Activated CD8-positive, alpha-beta memory T cell treated with anti-CD3 and anti-CD28 coated beads, Interleukin-2, amount 10 ng/mL, durations not matched to agents 7 days and 5 days (primary cell): ENCODE data around the gene RDH13. TPM values are rescaled to one million over a fixed set of nuclear protein-coding genes. Genes with fewer than 3 reads are reported as not detected.
"Not testable (repeated sequence)": the region's sequence is repeated elsewhere in the genome, so short reads cannot be mapped to it uniquely, and the experiment has no call there.

Experiments used
- ATAC-seq: fragments of 150-1000 bp; cut with Tn5 transposase; one replicate; pipeline ENCODE4 v1.10.0; 2021; ENCODE audit warnings: moderate library complexity
- CTCF ChIA-PET: fragments of 350-600 bp; sonication (Branson Sonifier 250); formaldehyde crosslinking; loops from one replicate; lab custom pipeline; 2021; ENCODE audit warnings: antibody characterized with exemption; lab: Charles Lee
- DNase-seq: peaks from one replicate; pipeline ENCODE4 v3.0.0-alpha.2; 2020
- H3K27ac Mint-ChIP-seq: one replicate; pipeline ENCODE4 v1.8.0; 2021; ENCODE audit warnings: mild to moderate bottlenecking, mixed read lengths
- H3K27me3 Mint-ChIP-seq: one replicate; pipeline ENCODE4 v1.8.0; 2021; ENCODE audit warnings: mixed read lengths
- H3K36me3 Mint-ChIP-seq: one replicate; pipeline ENCODE4 v1.8.0; 2021; ENCODE audit warnings: mild to moderate bottlenecking, mixed read lengths
- H3K4me1 Mint-ChIP-seq: one replicate; pipeline ENCODE4 v1.8.0; 2021; ENCODE audit warnings: mixed read lengths
- H3K4me3 Mint-ChIP-seq: one replicate; pipeline ENCODE4 v1.8.0; 2021; ENCODE audit warnings: mild to moderate bottlenecking, moderate library complexity, mixed read lengths
- H3K9me3 Mint-ChIP-seq: one replicate; pipeline ENCODE4 v1.8.0; 2022; ENCODE audit warnings: low read depth, mixed read lengths
- total RNA-seq, 2 experiments: library from RNA; stranded (reverse); gene quantifications; one replicate each; pipeline ENCODE4 v1.2.3, GENCODE V29; 2021

RDH13 gene
- total RNA-seq, 2 experiments from 2014 or later, result 18.9 to 23.9 TPM

- CTCF ChIA-PET, result interaction anchor here (0.9 kb wide), 1 partner anchor 118 kb away, joined by 3 read pairs; no protein-coding TSS in a partner anchor
- Mint-ChIP-seq H3K4me3 (peak overlapping the region; percentile 41), H3K36me3 (peaks cover 53% of the 10 kb centered on the region), H3K9me3 (no peaks in the 10 kb centered on the region), H3K27ac (peak overlapping the region; percentile 89), H3K27me3 (no peaks in the 10 kb centered on the region), H3K4me1 (peaks cover 20% of the 10 kb centered on the region)
- DNase-seq (no peak), ATAC-seq (no peak)
Measured at GRCh38 chr19:55042688-55043087, 20.3 kb downstream of the RDH13 start.

DNA sequence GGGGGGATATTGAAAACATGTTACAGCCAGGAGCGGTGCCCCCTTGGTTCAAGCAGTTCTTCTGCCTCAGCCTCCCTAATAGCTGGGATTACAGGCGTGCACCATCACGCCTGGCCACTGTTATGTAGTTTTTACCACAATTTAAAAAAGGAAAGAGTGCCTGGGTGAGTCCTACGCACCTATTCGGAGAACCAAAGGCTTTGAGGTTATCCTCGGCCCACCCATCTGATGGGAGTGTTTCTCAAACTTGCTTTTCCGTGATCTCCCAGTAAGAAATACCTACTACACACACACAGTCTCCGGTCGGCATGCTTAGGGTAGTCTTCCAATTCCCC is 20.6 kb downstream of the RDH13 start:
- H3K36me3 Mint-ChIP-seq, result peaks cover 53% of the 10 kb centered on the region
- CTCF ChIA-PET, result interaction anchor here (0.9 kb wide), 1 partner anchor 118 kb away, joined by 3 read pairs; no protein-coding TSS in a partner anchor
- H3K9me3 Mint-ChIP-seq, result no peaks in the 10 kb centered on the region
- ATAC-seq (peak; percentile 10), DNase-seq (no peak)
- H3K4me1 Mint-ChIP-seq, result peaks cover 20% of the 10 kb centered on the region
- H3K4me3 Mint-ChIP-seq, result peak overlapping the region; percentile 41
- no peaks in the 10 kb centered on the region for H3K27me3 Mint-ChIP-seq
- H3K27ac Mint-ChIP-seq, result peak overlapping the region; percentile 89

DNA sequence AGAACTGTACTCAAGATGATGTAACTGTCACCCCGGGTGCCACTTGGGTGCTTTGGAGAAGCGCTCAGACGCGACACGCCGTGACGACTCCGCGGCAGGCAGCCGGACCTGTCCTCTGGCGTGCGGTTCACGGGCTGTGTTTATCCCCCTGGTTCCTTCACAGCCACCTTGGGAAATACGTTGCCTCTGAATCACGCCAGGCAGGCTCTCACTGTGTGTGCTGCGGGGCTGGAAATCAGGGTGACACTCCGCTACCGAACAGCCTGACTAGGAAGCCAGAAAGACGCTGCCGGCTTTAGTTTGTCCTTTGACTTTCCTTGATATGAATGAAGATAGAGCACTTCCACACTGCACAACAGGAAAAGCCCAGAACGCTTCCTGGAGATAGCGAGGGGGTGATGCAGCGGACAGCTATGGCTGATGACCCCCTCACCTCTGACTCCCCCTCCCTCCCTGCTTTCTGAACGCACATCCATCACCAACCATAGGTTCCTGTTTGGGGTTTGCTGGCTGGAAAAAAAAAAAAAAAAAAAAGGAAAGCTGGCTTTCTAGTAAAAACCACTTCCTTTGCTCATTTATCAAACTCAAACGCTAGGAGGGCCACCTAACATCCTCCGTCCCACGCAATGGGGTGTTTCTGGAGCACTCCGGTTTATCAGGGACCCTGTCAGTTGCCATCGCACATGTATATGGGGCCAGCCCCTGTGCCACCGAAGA is 21.2 kb downstream of the RDH13 start:
- CTCF ChIA-PET, result interaction anchor here (0.7 to 0.9 kb wide), 2 partner anchors 118 to 161 kb away, joined by 3 read pairs; no protein-coding TSS in a partner anchor
- H3K36me3 Mint-ChIP-seq, result peaks cover 55% of the 10 kb centered on the region
- peaks cover 20% of the 10 kb centered on the region for H3K4me1 Mint-ChIP-seq
- DNase-seq (peak; percentile 68), ATAC-seq (peak; percentile 85)
- peak overlapping the region; percentile 41 for H3K4me3 Mint-ChIP-seq
- peak overlapping the region; percentile 89 for H3K27ac Mint-ChIP-seq
- no peaks in the 10 kb centered on the region for H3K27me3 Mint-ChIP-seq
- H3K9me3 Mint-ChIP-seq, result no peaks in the 10 kb centered on the region

GRCh38 chr19:55041244-55041626 is 21.7 kb downstream of the RDH13 start:
- peak overlapping the region; percentile 89 for H3K27ac Mint-ChIP-seq
- H3K9me3 Mint-ChIP-seq, result no peaks in the 10 kb centered on the region

DNA sequence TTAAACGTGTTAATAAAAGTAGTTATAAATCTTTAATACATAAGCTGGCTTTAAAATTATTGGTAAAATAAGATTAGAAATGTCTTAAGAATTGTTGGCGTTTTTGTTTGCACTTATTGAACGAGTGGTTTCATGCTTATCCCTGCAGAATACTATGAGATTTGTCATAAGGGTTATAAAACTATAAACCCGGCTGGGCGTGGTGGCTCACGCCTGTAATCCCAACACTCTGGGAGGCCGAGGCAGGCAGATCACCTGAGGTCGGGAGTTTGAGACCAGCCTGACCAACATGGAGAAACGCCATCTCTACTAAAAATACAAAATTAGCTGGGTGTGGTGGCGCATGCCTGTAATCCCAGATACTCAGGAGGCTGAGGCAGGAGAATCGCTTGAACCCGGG is 22.3 kb downstream of the RDH13 start:
- not testable (repeated sequence) for DNase-seq, H3K27me3 Mint-ChIP-seq, H3K27ac Mint-ChIP-seq, H3K9me3 Mint-ChIP-seq, ATAC-seq, H3K4me3 Mint-ChIP-seq
- Mint-ChIP-seq H3K4me1 (peaks cover 20% of the 10 kb centered on the region), H3K36me3 (peaks cover 50% of the 10 kb centered on the region)
- CTCF ChIA-PET, result interaction anchor here (1.2 kb wide), 1 partner anchor 9 kb away, joined by 3 read pairs; no protein-coding TSS in a partner anchor

More at GRCh38 chr19:55041244-55041626, 21.7 kb downstream of the RDH13 start:
- H3K4me3 Mint-ChIP-seq, result peak overlapping the region; percentile 21
- H3K36me3 Mint-ChIP-seq, result peaks cover 50% of the 10 kb centered on the region
- DNase-seq (no peak), ATAC-seq (no peak)
- no peaks in the 10 kb centered on the region for H3K27me3 Mint-ChIP-seq
- CTCF ChIA-PET, result interaction anchor here (1.2 kb wide), 1 partner anchor 10 kb away, joined by 3 read pairs; no protein-coding TSS in a partner anchor
- peaks cover 20% of the 10 kb centered on the region for H3K4me1 Mint-ChIP-seq

GRCh38 chr19:55037603-55038002 is 25.3 kb downstream of the RDH13 start:
- DNase-seq, ATAC-seq, H3K4me3 Mint-ChIP-seq, H3K9me3 Mint-ChIP-seq, H3K27me3 Mint-ChIP-seq, H3K27ac Mint-ChIP-seq, CTCF ChIA-PET: not testable (repeated sequence)
- Mint-ChIP-seq H3K36me3 (peaks cover 35% of the 10 kb centered on the region), H3K4me1 (peaks cover 16% of the 10 kb centered on the region)

DNA sequence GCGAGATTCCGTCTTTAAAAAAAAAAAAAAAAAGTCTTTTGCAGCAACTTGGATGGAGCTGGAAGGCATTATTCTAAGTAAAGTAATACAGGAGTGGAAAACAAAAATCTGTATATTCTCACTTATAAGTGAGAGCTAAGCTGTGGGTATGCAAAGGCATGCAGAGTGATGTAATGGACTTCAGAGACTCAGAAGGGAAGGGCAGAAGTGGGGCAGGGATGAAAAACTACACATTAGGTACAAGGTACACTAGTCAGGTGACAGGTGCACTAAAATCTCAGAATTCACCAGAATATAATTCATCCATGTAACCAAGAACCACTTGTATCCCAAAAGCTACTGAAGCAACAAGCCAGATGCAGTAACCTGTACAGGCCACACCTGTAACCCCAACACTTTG is 26.9 kb downstream of the RDH13 start:
- no peak for DNase-seq
- Mint-ChIP-seq H3K36me3 (peaks cover 27% of the 10 kb centered on the region), H3K27ac (no peak overlapping the region), H3K4me1 (peaks cover under 1% of the 10 kb centered on the region), H3K9me3 (peaks cover 8% of the 10 kb centered on the region), H3K27me3 (no peaks in the 10 kb centered on the region), H3K4me3 (no peak overlapping the region)
- no peak for ATAC-seq
- CTCF ChIA-PET, result no interaction called here

GRCh38 chr19:55034751-55035150 is 28.2 kb downstream of the RDH13 start:
- Mint-ChIP-seq H3K4me1 (no peaks in the 10 kb centered on the region), H3K27me3 (no peaks in the 10 kb centered on the region), H3K4me3 (no peak overlapping the region), H3K9me3 (peaks cover 8% of the 10 kb centered on the region), H3K36me3 (peaks cover 21% of the 10 kb centered on the region), H3K27ac (no peak overlapping the region)
- ATAC-seq, result no peak
- CTCF ChIA-PET, result no interaction called here
- no peak for DNase-seq

- H3K4me3 Mint-ChIP-seq, H3K27ac Mint-ChIP-seq, H3K27me3 Mint-ChIP-seq, CTCF ChIA-PET, ATAC-seq, H3K4me1 Mint-ChIP-seq, DNase-seq: not testable (repeated sequence)
- H3K36me3 Mint-ChIP-seq, result peaks cover 18% of the 10 kb centered on the region
- peaks cover 11% of the 10 kb centered on the region for H3K9me3 Mint-ChIP-seq
Measured at GRCh38 chr19:55032976-55033643, 29.8 kb downstream of the RDH13 start.

GRCh38 chr19:55032170-55032800 is 30.7 kb downstream of the RDH13 start:
- CTCF ChIA-PET, result interaction anchor here (0.6 to 1.3 kb wide), 2 partner anchors 8 to 143 kb away, joined by 3 to 4 read pairs; no protein-coding TSS in a partner anchor
- ATAC-seq (no peak), DNase-seq (no peak)
- Mint-ChIP-seq H3K4me1 (no peaks in the 10 kb centered on the region), H3K36me3 (peaks cover 20% of the 10 kb centered on the region), H3K9me3 (peaks cover 11% of the 10 kb centered on the region), H3K4me3 (no peak overlapping the region), H3K27ac (no peak overlapping the region), H3K27me3 (no peaks in the 10 kb centered on the region)

DNA sequence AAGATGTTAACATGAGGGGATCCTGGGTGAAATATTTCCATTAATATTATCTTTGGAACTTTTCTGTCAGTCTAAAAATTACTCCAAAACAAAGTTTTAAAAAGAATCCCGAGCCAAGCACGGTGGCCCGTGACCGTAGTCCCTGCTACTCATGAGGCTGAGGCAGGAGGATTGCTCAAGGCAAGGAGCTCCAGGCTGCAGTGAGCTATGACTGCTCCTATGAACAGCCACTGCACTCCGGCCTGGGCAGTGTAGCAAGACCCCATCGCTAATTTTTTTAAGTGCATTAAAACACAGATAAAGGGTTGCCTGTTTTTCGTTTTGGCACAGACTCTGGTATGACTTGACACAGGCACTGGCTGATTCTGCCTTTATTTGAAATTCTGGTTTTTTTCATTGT is 31.8 kb downstream of the RDH13 start:
- CTCF ChIA-PET, result interaction anchor here (1.3 kb wide), 1 partner anchor 9 kb away, joined by 3 read pairs; no protein-coding TSS in a partner anchor
- no peak for ATAC-seq
- no peaks in the 10 kb centered on the region for H3K27me3 Mint-ChIP-seq
- no peak overlapping the region for H3K27ac Mint-ChIP-seq
- H3K9me3 Mint-ChIP-seq, result peaks cover 13% of the 10 kb centered on the region
- no peak overlapping the region for H3K4me3 Mint-ChIP-seq
- H3K36me3 Mint-ChIP-seq, result peaks cover 21% of the 10 kb centered on the region
- no peak for DNase-seq
- H3K4me1 Mint-ChIP-seq, result peaks cover 2% of the 10 kb centered on the region

GRCh38 chr19:55028757-55029156 is 34.2 kb downstream of the RDH13 start:
- Mint-ChIP-seq H3K36me3 (peaks cover 34% of the 10 kb centered on the region), H3K4me3 (no peak overlapping the region), H3K4me1 (peaks cover 3% of the 10 kb centered on the region), H3K27me3 (no peaks in the 10 kb centered on the region), H3K9me3 (peaks cover 27% of the 10 kb centered on the region), H3K27ac (no peak overlapping the region)
- DNase-seq, result no peak
- CTCF ChIA-PET, result interaction anchor here (1.0 kb wide), 1 partner anchor 39 kb away, joined by 4 read pairs; no protein-coding TSS in a partner anchor
- ATAC-seq, result no peak
